Panc1 (cell line): ENCODE results near the gene DIAPH2. TPM values are rescaled to one million over a fixed set of nuclear protein-coding genes. Genes with fewer than 3 reads are reported as not detected.

Experiments used
- ATAC-seq: fragments of 200-7000 bp; cut with Tn5 transposase; 2 replicates; pipeline ENCODE4 v1.9.1; 2020; ENCODE audit warnings: mild to moderate bottlenecking, moderate library complexity
- BruUV-seq: library from RNA; stranded (reverse); fragments of 400-500 nt; replicated peaks from 2 replicates; lab custom pipeline; 2021; lab: Mats Ljungman, UMichigan
- CTCF ChIA-PET: fragments of 300-600 bp; sonication (Branson Sonifier 250); formaldehyde crosslinking; loops from one replicate; lab custom pipeline; 2022; ENCODE audit warnings: antibody characterized with exemption; lab: Charles Lee
- POLR2A ChIA-PET: fragments of 300-600 bp; sonication (Branson Sonifier 250); formaldehyde crosslinking; loops from one replicate; lab custom pipeline; 2022; ENCODE audit warnings: antibody characterized with exemption; lab: Charles Lee
- DNase-seq: peaks from one replicate; pipeline ENCODE4 v3.0.0-alpha.2; 2010; ENCODE audit warnings: low read depth, low spot score
- H3K27ac ChIP-seq: 2 replicates; pipeline ENCODE4 v1.5.1; 2011; ENCODE audit warnings: mild to moderate bottlenecking, low read length, inconsistent platforms
- H3K27me3 ChIP-seq: fragments of 200-500 bp; sonication (Bioruptor generic); 2 replicates; pipeline ENCODE4 v1.6.0; 2014; ENCODE audit warnings: low read length, inconsistent platforms; ENCODE audit not compliant: control insufficient read depth, insufficient read depth
- H3K36me3 ChIP-seq: fragments of 200-500 bp; sonication (Bioruptor generic); 2 replicates; pipeline ENCODE4 v1.5.1; 2014; ENCODE audit warnings: inconsistent platforms, mild to moderate bottlenecking, low read length, moderate library complexity; ENCODE audit not compliant: control insufficient read depth, insufficient read depth
- H3K4me1 ChIP-seq: 2 replicates; pipeline ENCODE4 v1.5.1; 2011; ENCODE audit warnings: inconsistent platforms, mild to moderate bottlenecking, low read length, moderate library complexity; ENCODE audit not compliant: control insufficient read depth, insufficient read depth
- H3K4me3 ChIP-seq, 2 experiments: 2 replicates each; pipeline ENCODE4 v1.5.1; 2011 to 2012; ENCODE audit warnings: low read depth in 2 of 2, low read length in 2 of 2, mild to moderate bottlenecking in 2 of 2, inconsistent platforms in 1 of 2, moderate library complexity in 1 of 2
- H3K9me3 ChIP-seq: fragments of 200-500 bp; sonication (Bioruptor generic); 2 replicates; pipeline ENCODE4 v1.5.1; 2014; ENCODE audit warnings: low read depth, mild to moderate bottlenecking, inconsistent platforms, low read length, moderate library complexity; ENCODE audit not compliant: control insufficient read depth, insufficient read depth
- POLR2AphosphoS5 ChIP-seq: IDR thresholded peaks from 2 replicates; pipeline ENCODE4 v1.6.1; 2012; ENCODE audit warnings: mild to moderate bottlenecking, low read depth, low read length, moderate library complexity
- SIN3A ChIP-seq: IDR thresholded peaks from 2 replicates; pipeline ENCODE4 v1.6.1; 2012; ENCODE audit warnings: low read depth, mild to moderate bottlenecking, low read length, moderate library complexity, borderline replicate concordance; ENCODE audit not compliant: insufficient read depth
- TCF7L2 ChIP-seq: IDR thresholded peaks from 2 replicates; pipeline ENCODE4 v1.6.1; 2011; ENCODE audit warnings: mild to moderate bottlenecking, low read depth, low read length, inconsistent platforms
- in situ Hi-C: cut with HindIII; loops from 2 replicates; pipeline ENCODE4 v1.10.0; 2016; ENCODE audit warnings: low sequenced_read_pairs, low pct_unique_long_range_greater_than_20kb
- intact Hi-C: fragments of 100-400 bp; cut with micrococcal nuclease; formaldehyde crosslinking; loops from one replicate; pipeline ENCODE4 v1.10.0; 2022; ENCODE audit not compliant: unreplicated experiment
- total RNA-seq: library from RNA; stranded (reverse); gene quantifications from one replicate; pipeline ENCODE4 v1.2.1, GENCODE V29; 2021; ENCODE audit not compliant: unreplicated experiment
- TF ChIP-seq, protein P1 (sequence below): fragments of 450-650 bp; IDR thresholded peaks from 2 replicates; pipeline ENCODE4 v1.5.1; 2017; ENCODE audit warnings: mild to moderate bottlenecking
- TF ChIP-seq, protein P2 (sequence below), 2 experiments: IDR thresholded peaks; 2 replicates each; pipeline ENCODE4 v1.6.1; 2011 to 2012; ENCODE audit warnings: low read depth in 2 of 2, control low read depth in 1 of 2, low read length in 1 of 2, mild to moderate bottlenecking in 1 of 2, moderate library complexity in 1 of 2; ENCODE audit not compliant: insufficient read depth in 1 of 2

Gene DIAPH2
- total RNA-seq, 1 experiment from 2014 or later, result 17.0 TPM

DNA sequence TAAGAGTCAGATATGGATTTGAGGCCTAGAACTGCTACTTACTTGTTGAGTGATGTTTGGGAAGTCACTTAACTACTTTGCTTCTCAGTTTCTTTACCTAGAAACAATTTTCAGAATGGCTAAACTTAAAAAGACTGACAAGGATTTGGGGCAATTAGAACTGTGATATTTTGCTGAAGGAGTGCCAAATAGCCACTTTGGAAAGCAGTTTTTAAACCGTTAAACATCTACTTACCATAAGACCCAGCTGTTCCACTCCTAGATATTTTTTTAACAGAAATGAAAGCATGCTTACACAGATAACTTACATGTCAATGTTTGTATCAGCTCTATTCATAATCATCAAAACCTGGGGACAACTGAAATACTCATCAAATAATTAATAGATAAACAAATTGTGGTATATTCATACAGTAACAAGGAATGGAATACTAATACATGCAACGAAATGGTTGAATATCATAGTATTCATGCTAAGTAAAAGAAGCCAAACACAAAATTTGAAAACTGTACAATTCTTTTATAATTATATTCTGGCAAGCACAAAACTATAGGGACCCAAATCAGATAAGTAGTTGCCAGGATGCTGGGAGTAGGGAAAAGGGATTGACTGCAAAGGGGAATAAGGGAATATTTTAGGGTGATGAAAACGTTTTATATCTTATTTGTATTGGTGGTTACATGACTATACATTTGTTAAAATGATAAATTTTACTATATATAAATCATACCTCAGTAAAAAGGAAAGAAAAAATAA, 223.1 kb downstream of the DIAPH2 start:
- Histone ChIP-seq H3K27me3 (no peaks in the 10 kb centered on the region), H3K9me3 (no peaks in the 10 kb centered on the region), H3K4me3 (no peak overlapping the region), H3K27ac (no peak overlapping the region), H3K4me1 (no peaks in the 10 kb centered on the region), H3K36me3 (no peaks in the 10 kb centered on the region)
- DNase-seq, result no peak
- TF ChIP-seq, protein P1, sequence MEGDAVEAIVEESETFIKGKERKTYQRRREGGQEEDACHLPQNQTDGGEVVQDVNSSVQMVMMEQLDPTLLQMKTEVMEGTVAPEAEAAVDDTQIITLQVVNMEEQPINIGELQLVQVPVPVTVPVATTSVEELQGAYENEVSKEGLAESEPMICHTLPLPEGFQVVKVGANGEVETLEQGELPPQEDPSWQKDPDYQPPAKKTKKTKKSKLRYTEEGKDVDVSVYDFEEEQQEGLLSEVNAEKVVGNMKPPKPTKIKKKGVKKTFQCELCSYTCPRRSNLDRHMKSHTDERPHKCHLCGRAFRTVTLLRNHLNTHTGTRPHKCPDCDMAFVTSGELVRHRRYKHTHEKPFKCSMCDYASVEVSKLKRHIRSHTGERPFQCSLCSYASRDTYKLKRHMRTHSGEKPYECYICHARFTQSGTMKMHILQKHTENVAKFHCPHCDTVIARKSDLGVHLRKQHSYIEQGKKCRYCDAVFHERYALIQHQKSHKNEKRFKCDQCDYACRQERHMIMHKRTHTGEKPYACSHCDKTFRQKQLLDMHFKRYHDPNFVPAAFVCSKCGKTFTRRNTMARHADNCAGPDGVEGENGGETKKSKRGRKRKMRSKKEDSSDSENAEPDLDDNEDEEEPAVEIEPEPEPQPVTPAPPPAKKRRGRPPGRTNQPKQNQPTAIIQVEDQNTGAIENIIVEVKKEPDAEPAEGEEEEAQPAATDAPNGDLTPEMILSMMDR, result no peak
- TF ChIP-seq POLR2AphosphoS5 (no peak), SIN3A (no peak), TCF7L2 (no peak)
- TF ChIP-seq, protein P2, sequence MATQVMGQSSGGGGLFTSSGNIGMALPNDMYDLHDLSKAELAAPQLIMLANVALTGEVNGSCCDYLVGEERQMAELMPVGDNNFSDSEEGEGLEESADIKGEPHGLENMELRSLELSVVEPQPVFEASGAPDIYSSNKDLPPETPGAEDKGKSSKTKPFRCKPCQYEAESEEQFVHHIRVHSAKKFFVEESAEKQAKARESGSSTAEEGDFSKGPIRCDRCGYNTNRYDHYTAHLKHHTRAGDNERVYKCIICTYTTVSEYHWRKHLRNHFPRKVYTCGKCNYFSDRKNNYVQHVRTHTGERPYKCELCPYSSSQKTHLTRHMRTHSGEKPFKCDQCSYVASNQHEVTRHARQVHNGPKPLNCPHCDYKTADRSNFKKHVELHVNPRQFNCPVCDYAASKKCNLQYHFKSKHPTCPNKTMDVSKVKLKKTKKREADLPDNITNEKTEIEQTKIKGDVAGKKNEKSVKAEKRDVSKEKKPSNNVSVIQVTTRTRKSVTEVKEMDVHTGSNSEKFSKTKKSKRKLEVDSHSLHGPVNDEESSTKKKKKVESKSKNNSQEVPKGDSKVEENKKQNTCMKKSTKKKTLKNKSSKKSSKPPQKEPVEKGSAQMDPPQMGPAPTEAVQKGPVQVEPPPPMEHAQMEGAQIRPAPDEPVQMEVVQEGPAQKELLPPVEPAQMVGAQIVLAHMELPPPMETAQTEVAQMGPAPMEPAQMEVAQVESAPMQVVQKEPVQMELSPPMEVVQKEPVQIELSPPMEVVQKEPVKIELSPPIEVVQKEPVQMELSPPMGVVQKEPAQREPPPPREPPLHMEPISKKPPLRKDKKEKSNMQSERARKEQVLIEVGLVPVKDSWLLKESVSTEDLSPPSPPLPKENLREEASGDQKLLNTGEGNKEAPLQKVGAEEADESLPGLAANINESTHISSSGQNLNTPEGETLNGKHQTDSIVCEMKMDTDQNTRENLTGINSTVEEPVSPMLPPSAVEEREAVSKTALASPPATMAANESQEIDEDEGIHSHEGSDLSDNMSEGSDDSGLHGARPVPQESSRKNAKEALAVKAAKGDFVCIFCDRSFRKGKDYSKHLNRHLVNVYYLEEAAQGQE (IDR thresholded peaks at IDR 0.05; ENCODE audit: insufficient read depth in 1 of 2, low read depth in 2 of 2, low read length in 1 of 2), result no peak
- intact Hi-C loops (no loop called here), in situ Hi-C loops (no loop called here)
- ATAC-seq, result no peak
- ChIA-PET POLR2A (interaction anchor here (0.7 kb wide), 1 partner anchor 22 kb away, joined by 3 read pairs; no protein-coding TSS in a partner anchor), CTCF (no interaction called here)
- no TSS peak for BruUV-seq

DNA sequence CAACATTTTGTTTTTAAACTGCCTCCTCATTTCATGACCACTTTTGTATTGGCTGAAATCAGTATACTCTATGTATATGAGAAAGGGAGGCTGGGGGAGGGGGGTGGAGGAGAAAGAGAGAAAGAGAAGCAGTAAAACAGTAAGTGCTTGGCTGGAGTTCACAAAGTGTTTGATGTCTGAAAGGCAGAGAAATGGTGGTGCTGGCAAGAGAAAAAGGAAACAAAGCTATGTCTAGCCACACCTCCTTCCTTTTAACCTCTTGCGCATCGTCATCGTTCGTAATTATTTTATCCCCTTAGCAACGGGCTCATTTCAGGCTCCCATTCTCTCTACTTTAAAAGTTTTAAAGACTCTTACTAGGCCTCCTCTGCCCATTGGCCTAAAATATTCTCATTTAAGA, 224.6 kb downstream of the DIAPH2 start:
- no peaks in the 10 kb centered on the region for H3K36me3 ChIP-seq
- H3K4me3 ChIP-seq, result no peak overlapping the region
- DNase-seq (no peak), ATAC-seq (no peak)
- H3K4me1 ChIP-seq, result no peaks in the 10 kb centered on the region
- TF ChIP-seq, protein P2 (IDR thresholded peaks at IDR 0.05; ENCODE audit: insufficient read depth in 1 of 2, low read depth in 2 of 2, low read length in 1 of 2), result no peak
- TF ChIP-seq TCF7L2 (no peak), SIN3A (no peak)
- no TSS peak for BruUV-seq
- H3K9me3 ChIP-seq, result no peaks in the 10 kb centered on the region
- no peaks in the 10 kb centered on the region for H3K27me3 ChIP-seq
- POLR2A ChIA-PET, result no interaction called here
- CTCF ChIA-PET, result no interaction called here
- in situ Hi-C loops (no loop called here), intact Hi-C loops (no loop called here)
- H3K27ac ChIP-seq, result no peak overlapping the region
